GM21367 (cell line): ENCODE measurements around the gene MED12.
"Not testable (repeated sequence)": the region's sequence is repeated elsewhere in the genome, so short reads cannot be mapped to it uniquely, and the experiment has no call there.

ENCODE experiments used
- ATAC-seq: cut with Tn5 transposase; IDR thresholded peaks from one replicate; pipeline ENCODE4 v1.9.1; 2021; ENCODE audit not compliant: unreplicated experiment

MED12 gene

GRCh38 chrX:71160475-71160874 lies 42.1 kb downstream of the MED12 start:
- ATAC-seq: no peak

GRCh38 chrX:71162981-71163380 lies 44.6 kb downstream of the MED12 start:
- ATAC-seq: no peak

- ATAC-seq: no peak
Measured at GRCh38 chrX:71164071-71164470, 45.7 kb downstream of the MED12 start.

GRCh38 chrX:71166461-71166860 lies 48.1 kb downstream of the MED12 start:
- ATAC-seq: no peak

- no peak for ATAC-seq
Measured at GRCh38 chrX:71167031-71167781, 48.8 kb downstream of the MED12 start.

- ATAC-seq: no peak
Measured at GRCh38 chrX:71168134-71168533, 49.7 kb downstream of the MED12 start.

GRCh38 chrX:71169586-71169985 lies 51.2 kb downstream of the MED12 start:
- ATAC-seq: no peak

- ATAC-seq: no peak
Measured at GRCh38 chrX:71170660-71171059, 52.3 kb downstream of the MED12 start.

- no peak for ATAC-seq
Measured at GRCh38 chrX:71171110-71171801, 52.9 kb downstream of the MED12 start.

- no peak for ATAC-seq
Measured at GRCh38 chrX:71173440-71173839, 55.0 kb downstream of the MED12 start.

GRCh38 chrX:71174795-71175194 lies 56.4 kb downstream of the MED12 start:
- no peak for ATAC-seq

GRCh38 chrX:71175531-71175930 lies 57.1 kb downstream of the MED12 start:
- no peak for ATAC-seq

- ATAC-seq: no peak
Measured at GRCh38 chrX:71177327-71177726, 58.9 kb downstream of the MED12 start.

GRCh38 chrX:71178908-71179307 lies 60.5 kb downstream of the MED12 start:
- no peak for ATAC-seq

GRCh38 chrX:71180579-71181265 lies 62.3 kb downstream of the MED12 start:
- ATAC-seq: not testable (repeated sequence)

- ATAC-seq: peak; percentile 48
Measured at GRCh38 chrX:71181558-71181909, 63.1 kb downstream of the MED12 start.

- peak; percentile 78 for ATAC-seq
Measured at GRCh38 chrX:71181910-71182799, 63.8 kb downstream of the MED12 start.

GRCh38 chrX:71182871-71183270 lies 64.5 kb downstream of the MED12 start:
- no peak for ATAC-seq

GRCh38 chrX:71183341-71183740 lies 64.9 kb downstream of the MED12 start:
- no peak for ATAC-seq

- ATAC-seq: no peak
Measured at GRCh38 chrX:71184092-71184491, 65.7 kb downstream of the MED12 start.
